Measurements from ENCODE around the gene SUMO1.

DNA sequence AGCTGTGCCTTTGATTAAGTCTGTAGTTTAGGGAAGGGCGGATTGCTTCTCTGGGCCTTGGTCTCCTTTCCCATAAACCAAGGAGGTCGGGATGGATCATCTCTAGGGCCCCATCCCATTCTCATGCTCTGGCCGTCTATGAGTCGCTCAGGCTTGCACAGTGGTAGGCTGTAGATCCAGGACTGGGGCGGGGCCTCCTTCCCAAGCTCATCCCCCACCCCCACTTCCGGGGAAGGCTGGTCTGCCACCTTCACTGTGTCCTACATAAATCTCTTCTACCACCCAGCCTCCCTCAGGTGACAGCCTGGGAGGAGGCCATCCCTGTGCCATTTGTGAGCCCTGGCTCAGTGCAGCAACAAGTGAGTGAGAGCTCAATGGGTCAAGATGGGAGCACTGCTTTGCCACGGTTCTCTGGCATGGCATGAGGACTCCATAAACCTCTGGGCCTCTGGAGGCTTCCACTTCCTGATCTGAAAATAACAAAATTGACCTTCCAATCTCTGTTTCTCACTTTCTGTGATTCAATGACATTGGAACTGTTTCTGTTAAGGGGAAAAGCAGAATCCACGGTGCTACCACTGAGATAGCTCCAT, 68.5 kb downstream of the SUMO1 start:
- TF ChIP-seq POLR2A (IDR thresholded peaks at IDR 0.05) = no peak
- TF ChIP-seq, protein P1, sequence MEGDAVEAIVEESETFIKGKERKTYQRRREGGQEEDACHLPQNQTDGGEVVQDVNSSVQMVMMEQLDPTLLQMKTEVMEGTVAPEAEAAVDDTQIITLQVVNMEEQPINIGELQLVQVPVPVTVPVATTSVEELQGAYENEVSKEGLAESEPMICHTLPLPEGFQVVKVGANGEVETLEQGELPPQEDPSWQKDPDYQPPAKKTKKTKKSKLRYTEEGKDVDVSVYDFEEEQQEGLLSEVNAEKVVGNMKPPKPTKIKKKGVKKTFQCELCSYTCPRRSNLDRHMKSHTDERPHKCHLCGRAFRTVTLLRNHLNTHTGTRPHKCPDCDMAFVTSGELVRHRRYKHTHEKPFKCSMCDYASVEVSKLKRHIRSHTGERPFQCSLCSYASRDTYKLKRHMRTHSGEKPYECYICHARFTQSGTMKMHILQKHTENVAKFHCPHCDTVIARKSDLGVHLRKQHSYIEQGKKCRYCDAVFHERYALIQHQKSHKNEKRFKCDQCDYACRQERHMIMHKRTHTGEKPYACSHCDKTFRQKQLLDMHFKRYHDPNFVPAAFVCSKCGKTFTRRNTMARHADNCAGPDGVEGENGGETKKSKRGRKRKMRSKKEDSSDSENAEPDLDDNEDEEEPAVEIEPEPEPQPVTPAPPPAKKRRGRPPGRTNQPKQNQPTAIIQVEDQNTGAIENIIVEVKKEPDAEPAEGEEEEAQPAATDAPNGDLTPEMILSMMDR (IDR thresholded peaks at IDR 0.05) = no peak

All from body of pancreas (tissue), 4 donors.